Left lung (tissue), 14 donors: Measurements from ENCODE around the gene LMAN1L. TPM values are rescaled to one million over a fixed set of nuclear protein-coding genes. Genes with fewer than 3 reads are reported as not detected.

Source experiments
- ATAC-seq: fragments of 200-7000 bp; cut with Tn5 transposase; one replicate; pipeline ENCODE4 v1.9.1; 2020; ENCODE audit warnings: moderate library complexity
- DNase-seq, 4 donors: peaks; one replicate each; pipeline ENCODE4 v3.0.0-alpha.2; 2013 to 2020
- H3K27ac ChIP-seq, 2 donors: fragments of 200-600 bp; sonication (generic) in 1 of 2; one replicate each; pipeline versions ENCODE4 v1.5.0 to v1.8.0; 2020 to 2021
- H3K27me3 ChIP-seq, 2 donors: fragments of 200-600 bp; sonication (generic) in 1 of 2; one replicate each; pipeline versions ENCODE4 v1.5.0 to v1.8.0; 2020 to 2021
- H3K36me3 ChIP-seq, 2 donors: fragments of 200-600 bp; sonication (generic) in 1 of 2; one replicate each; pipeline versions ENCODE4 v1.5.0 to v1.8.0; 2020 to 2021
- H3K4me1 ChIP-seq, 2 donors: fragments of 200-600 bp; one replicate each; pipeline ENCODE4 v1.8.0; 2021
- H3K4me3 ChIP-seq, 2 donors: fragments of 200-600 bp; sonication (generic) in 1 of 2; one replicate each; pipeline versions ENCODE4 v1.5.0 to v1.8.0; 2020 to 2021; ENCODE audit warnings: mild to moderate bottlenecking in 1 of 2
- H3K9me3 ChIP-seq, 2 donors: fragments of 200-600 bp; sonication (generic) in 1 of 2; one replicate each; pipeline versions ENCODE4 v1.5.0 to v1.8.0; 2020 to 2021
- CTCF ChIP-seq, 2 donors: fragments of 200-600 bp; sonication (generic) in 1 of 2; IDR thresholded peaks; one replicate each; pipeline versions ENCODE4 v1.5.0 to v1.8.0; 2021; ENCODE audit warnings: antibody characterized with exemption in 2 of 2
- intact Hi-C, 2 donors: fragments of 100-400 bp; cut with DNase I; formaldehyde crosslinking; loops; one replicate each; pipeline versions ENCODE4 v1.11.2 to v1.14.2; 2022
- long read RNA-seq, 12 donors: library from polyadenylated mRNA in 2 of 12; unstranded in 2 of 12; transcript quantifications; one replicate each; pipeline ENCODE4 v2.0.0 and lab custom pipeline, GENCODE V29; 2019 to 2026
- polyA plus RNA-seq, 6 donors: library from polyadenylated mRNA; unstranded; fragments of 120-200 nt; gene quantifications; one replicate each; pipeline ENCODE4 v1.2.1, GENCODE V29; 2013; ENCODE audit not compliant: insufficient read length in 6 of 6
- total RNA-seq, 2 donors: library from RNA; stranded (reverse); fragmentation: NEBNext Ultra II Directional; extraction: Animal tissue kit (Norgen Biotek cat#: 25700); gene quantifications; one replicate each; pipeline ENCODE4 v1.2.1, GENCODE V29; 2021
- donor health status: DM: no; HTN: yes; CAD: no.
- donor health status: DM: no; HTN: no; CAD: no.

LMAN1L gene
- total RNA-seq (under 1 TPM in 1 of 2 donors, not detected in 1; 0.39 TPM), polyA plus RNA-seq (under 1 TPM in 2 of 6 donors, not detected in 4; 0.08 to 0.32 TPM)
- long read RNA-seq, donor 1 = 0 reads
- long read RNA-seq, donor 2 = 0 reads
- long read RNA-seq, donor 3 = 0 reads
- long read RNA-seq, donor 4 = 0 reads
- long read RNA-seq, donor 5 = 0 reads
- long read RNA-seq, donor 6 = 0 reads
- long read RNA-seq, donor 7 = 0 reads
- long read RNA-seq, donor 8 = 0 reads
- long read RNA-seq, donor 9 = 0 reads
- long read RNA-seq, donor 10 = 0 reads
- long read RNA-seq, donor 11 = 0 reads
- long read RNA-seq, donor 12 = 0 reads

GRCh38 chr15:74812533-74812932, at the start of gene LMAN1L:
Gene LMAN1L, plus strand, starts transcription at chr15:74812835. Its CDS starts 20 bp downstream, at chr15:74812855.
- no peaks in the 10 kb centered on the region for H3K9me3 ChIP-seq
- TF ChIP-seq CTCF (IDR thresholded peaks at IDR 0.05) = no peak

GRCh38 chr15:74763416-74763815, 49.2 kb upstream of the LMAN1L start:
- Histone ChIP-seq H3K4me3 (no peak overlapping the region), H3K27ac (no peak overlapping the region), H3K27me3 (no peaks in the 10 kb centered on the region), H3K4me1 (peaks cover 0 to under 1% of the 10 kb centered on the region in 2 donors), H3K9me3 (no peaks in the 10 kb centered on the region), H3K36me3 (no peaks in the 10 kb centered on the region)
- intact Hi-C loops = loop anchor here in 1 of 2 donors (10.0 kb wide), 1 partner anchor 129 kb away; no protein-coding TSS in a partner anchor
- TF ChIP-seq CTCF (IDR thresholded peaks at IDR 0.05) = no peak
- DNase-seq (peak in 1 of 4 donors; percentile 39), ATAC-seq (peak; percentile 54)

More at GRCh38 chr15:74812533-74812932, at the start of gene LMAN1L:
- Histone ChIP-seq H3K4me3 (no peak within 1 kb of the TSS), H3K27ac (no peak within 1 kb of the TSS), H3K27me3 (no peaks in the 10 kb centered on the region), H3K36me3 (no peaks in the 10 kb centered on the region), H3K4me1 (no peaks in the 10 kb centered on the region)
- ATAC-seq (no peak), DNase-seq (peak in 2 of 4 donors; percentile 30 to 48)
- intact Hi-C loops = no loop called here

GRCh38 chr15:74767167-74768098, 45.2 kb upstream of the LMAN1L start:
- Histone ChIP-seq H3K27ac (no peak overlapping the region), H3K36me3 (no peaks in the 10 kb centered on the region), H3K4me3 (no peak overlapping the region), H3K9me3 (no peaks in the 10 kb centered on the region), H3K27me3 (peaks cover 0 to 4% of the 10 kb centered on the region in 2 donors), H3K4me1 (peaks cover 5 to 13% of the 10 kb centered on the region in 2 donors)
- TF ChIP-seq CTCF (IDR thresholded peaks at IDR 0.05) = no peak
- intact Hi-C loops = loop anchor here (2.0 to 10.0 kb wide), 2 partner anchors 133 kb away; no protein-coding TSS in a partner anchor
- no peak for ATAC-seq
- peak in 1 of 4 donors; percentile 24 for DNase-seq

GRCh38 chr15:74768099-74768770, 44.4 kb upstream of the LMAN1L start:
- no peak for TF ChIP-seq CTCF (IDR thresholded peaks at IDR 0.05)
- no peaks in the 10 kb centered on the region for H3K9me3 ChIP-seq
- H3K36me3 ChIP-seq = no peaks in the 10 kb centered on the region
- H3K4me1 ChIP-seq = peaks cover 5 to 13% of the 10 kb centered on the region in 2 donors
- peak in 1 of 4 donors; percentile 45 for DNase-seq
- H3K4me3 ChIP-seq = no peak overlapping the region
- intact Hi-C loops = loop anchor here (2.0 to 10.0 kb wide), 2 partner anchors 133 kb away; no protein-coding TSS in a partner anchor
- H3K27ac ChIP-seq = no peak overlapping the region
- peaks cover 0 to 4% of the 10 kb centered on the region in 2 donors for H3K27me3 ChIP-seq
- no peak for ATAC-seq
